Ammon's horn (tissue), 1 donor: Measurements from ENCODE around the gene MTERF4.

Source experiments
- DNase-seq: peaks from one replicate; pipeline ENCODE4 v3.0.0-alpha.2; 2016; ENCODE audit warnings: low spot score

Gene MTERF4, protein sequence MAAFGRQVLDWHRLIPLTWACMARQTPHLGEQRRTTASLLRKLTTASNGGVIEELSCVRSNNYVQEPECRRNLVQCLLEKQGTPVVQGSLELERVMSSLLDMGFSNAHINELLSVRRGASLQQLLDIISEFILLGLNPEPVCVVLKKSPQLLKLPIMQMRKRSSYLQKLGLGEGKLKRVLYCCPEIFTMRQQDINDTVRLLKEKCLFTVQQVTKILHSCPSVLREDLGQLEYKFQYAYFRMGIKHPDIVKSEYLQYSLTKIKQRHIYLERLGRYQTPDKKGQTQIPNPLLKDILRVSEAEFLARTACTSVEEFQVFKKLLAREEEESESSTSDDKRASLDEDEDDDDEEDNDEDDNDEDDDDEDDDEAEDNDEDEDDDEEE

DNA sequence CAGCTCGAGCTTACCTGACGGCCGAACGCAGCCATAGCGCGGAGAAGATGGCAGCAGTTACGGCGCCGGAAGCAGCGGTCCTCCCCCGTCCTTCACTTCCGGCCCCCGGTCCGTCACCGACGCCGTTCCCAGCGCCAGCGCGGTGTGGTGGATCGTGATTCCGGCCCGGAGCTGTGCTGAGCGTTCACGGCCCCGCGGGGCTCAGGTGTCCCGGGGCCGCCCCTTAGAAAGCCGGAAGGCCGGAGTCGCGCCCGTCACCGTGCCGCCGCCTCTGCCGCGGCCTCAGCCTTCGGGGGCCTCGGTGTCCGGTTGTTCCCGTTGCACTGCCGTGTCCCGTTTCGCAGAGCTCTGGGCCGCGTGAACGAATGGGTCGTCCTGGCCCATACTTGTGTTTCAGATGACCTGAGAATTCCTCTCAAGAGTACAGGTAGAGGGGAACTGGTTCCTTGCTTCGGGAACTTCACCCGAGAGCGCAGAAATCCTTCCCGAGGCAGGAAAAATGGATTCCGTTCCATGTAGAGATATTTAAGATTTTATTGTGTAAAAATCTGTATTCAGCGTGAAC is at the start of gene MTERF4:
Gene MTERF4 (minus strand): TSS at position 49 of the 565 bp plus-strand sequence. CDS start 14 bp downstream, at position 35.
- DNase-seq = peak; percentile 92

DNA sequence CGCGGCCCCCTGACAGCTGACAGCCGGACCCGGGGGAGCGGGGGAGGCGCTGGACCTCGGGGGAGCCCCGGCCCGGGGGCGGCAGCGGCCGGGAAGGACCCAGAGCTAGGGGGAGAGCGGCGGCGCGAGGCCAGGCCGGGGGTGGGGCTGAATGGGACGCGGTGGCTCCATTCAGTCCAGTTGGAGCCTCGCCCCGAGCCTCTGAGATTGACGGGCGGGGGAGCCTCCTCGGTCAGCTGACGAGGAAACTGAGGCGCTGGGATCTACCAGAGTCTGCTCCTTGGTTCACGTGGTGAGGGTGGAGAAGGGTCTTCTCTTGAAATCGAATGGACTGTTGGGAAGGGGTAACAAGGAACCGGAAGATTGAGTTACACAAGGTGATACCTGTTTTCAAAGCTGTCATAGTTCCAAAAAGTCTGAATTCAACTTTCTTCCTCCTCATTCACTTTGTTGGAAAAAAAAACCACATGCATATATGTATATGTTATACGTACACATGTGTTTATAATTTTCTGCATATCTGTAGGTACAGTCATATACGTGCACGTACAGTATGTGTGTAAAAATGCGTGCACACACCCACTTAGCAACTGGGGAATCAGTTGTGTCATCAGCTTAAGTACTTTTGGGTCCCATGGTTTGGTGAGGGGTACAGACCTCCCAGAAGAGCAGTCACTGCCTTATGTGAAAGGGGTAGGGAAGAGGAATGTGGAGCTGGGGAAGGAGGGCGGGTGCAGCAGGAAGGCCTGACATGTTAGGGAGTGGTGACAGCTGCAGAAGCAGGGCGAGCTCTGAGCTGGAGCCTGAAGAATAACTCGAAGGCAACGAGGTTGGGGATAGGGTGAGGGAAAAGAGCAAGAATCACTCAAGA is 48.8 kb upstream of the MTERF4 start:
- DNase-seq = peak; percentile 42

DNA sequence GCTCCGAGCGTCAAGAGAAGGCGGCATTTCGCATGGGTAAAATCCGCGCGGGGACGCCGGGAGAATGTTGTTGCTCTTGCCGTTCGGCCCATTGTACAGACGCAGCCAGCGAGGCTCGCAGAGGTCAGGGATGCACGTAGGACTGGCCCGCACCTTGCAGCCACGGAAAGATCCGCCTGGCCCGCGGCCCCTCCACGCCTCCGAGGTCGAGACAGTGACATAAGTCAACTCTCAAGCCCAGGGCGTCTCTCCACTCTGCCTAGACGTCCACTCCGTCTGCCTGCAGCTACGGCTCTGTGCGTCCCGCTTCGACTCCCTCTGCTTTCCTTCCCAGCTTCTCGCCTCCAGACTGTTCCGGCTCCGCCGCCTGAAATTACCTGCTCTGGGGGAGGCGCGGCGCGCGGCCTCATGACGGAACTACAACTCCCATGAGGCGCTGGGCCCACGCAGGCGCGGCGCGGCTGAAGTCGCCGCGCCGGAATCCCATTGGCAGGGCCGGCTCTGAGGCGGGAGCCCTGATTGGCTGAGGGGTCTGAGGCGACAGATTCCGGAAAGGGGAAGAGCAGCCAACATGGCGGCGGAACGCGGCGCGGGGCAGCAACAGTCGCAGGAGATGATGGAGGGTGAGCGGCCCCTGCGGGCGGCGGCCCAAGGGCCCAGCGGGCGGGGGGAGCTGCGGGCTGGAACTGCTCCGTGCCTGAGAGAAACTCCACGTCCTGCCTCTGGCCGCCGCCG is 48.0 kb upstream of the MTERF4 start, which contains the start of gene PPP1R7:
Gene PPP1R7 (plus strand): TSS at position 543 of the 735 bp plus-strand sequence. CDS start 29 bp downstream, at position 572.
- peak; percentile 95 for DNase-seq

DNA sequence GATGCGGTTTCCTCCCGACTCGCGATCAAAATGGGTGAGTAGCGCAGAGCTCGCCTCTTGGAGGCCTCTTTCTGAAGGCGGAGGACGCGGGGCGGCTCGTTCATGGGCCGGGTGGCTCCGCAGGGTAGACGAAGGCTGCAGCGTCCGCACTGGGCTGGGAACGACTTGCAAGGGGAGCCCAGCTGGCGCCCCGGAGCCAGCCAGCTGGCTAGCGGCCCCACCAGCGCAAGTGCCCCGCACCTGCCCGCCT is 47.5 kb upstream of the MTERF4 start:
- DNase-seq = no peak

DNA sequence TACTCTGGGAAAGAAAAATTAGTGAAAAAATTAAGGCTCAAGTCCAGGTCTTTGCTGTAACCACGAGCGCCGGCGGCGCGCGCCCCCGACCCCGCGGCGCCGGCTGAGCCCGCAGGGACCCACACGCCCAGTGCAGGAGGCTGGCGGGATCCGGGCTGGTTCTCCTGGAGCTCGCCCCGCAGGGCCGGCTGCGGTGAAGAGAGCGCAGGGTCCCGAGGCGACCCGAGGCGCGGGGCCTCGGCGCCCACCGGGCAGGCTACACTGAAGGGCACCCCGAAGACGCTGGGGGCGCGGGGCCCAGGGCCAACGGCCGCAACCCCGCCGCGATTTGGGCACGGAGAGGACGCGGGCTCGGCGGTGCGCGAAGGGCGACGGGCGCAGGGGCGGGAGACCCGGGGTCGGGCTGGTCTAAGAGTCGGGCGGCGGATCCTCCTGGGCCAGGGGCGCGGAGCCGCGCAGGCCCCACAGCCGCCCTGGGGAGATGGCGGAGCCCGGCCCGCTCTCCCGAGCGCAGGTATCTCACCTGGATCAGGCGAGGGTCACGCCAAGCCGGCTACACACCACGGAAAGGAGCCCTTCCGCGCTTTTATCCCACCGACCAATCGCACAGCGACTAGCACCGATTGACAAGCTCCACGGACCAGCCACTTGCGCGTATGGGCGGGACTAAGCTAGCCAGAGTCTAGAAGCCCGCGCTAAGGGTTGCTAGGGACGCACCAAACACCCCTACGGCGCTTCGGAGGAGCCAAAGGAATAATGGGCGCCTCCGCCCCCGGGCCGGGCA is 47.0 kb upstream of the MTERF4 start, which contains the start of gene PASK:
Gene PASK (minus strand): TSS at position 582 of the 784 bp plus-strand sequence. CDS start 6,440 bp downstream, outside the sequence.
- peak; percentile 97 for DNase-seq

DNA sequence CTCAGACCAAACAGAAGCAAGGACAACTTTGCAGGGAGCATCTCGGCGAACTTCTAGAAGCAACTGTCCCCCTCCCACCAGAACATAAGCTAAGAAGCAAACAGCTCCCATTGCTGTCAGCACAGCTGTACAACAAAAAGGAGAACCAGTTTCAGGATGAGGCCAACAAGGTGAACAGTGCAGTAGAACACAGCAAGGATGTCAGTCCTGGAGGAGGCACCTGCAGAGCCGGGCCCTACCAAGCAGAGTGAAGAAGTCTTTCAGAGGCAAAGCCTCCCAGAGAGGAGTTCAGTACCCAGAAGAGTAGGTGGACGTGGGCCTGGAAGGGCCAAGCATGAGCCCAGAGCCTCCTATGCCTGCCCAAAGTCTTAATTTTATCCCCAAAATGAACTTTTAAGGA is 46.2 kb upstream of the MTERF4 start:
- no peak for DNase-seq

DNA sequence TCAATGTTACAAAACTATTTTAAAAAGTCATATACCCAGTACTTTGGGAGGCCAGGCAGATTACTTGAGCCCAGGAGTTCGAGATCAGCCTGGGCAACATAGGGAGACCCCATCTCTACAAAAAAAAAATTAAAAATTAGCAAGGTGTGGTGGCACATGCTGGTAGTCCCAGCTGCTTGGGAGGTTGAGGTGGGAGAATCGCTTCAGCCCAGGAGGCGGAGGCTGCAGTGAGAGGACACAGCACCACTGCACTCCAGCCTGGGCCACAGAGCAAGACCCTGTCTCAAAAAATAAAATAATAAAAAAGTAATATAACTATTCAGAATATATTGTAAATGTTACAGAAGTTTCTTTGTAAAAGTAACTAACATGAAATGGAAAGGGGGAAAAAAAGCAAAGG is 45.2 kb upstream of the MTERF4 start:
- DNase-seq = no peak

DNA sequence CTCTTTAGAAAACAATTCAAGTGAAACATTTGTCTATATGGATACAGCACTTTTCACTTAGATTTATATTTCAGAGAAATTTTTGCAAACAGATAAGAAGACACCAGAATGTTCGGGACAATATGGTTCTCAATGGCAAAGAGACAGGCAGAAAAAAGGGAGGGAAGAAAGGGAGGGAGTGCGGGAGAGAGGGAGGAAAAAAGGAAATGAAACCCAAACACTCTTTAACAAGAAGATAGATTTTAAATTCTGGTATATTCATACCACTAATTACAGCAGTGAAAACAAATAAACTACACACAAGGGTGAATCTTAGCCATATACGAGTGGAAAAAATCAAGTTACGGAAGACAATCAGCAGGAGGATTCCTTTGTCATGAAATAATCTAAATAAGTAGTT is 44.2 kb upstream of the MTERF4 start:
- DNase-seq = no peak

DNA sequence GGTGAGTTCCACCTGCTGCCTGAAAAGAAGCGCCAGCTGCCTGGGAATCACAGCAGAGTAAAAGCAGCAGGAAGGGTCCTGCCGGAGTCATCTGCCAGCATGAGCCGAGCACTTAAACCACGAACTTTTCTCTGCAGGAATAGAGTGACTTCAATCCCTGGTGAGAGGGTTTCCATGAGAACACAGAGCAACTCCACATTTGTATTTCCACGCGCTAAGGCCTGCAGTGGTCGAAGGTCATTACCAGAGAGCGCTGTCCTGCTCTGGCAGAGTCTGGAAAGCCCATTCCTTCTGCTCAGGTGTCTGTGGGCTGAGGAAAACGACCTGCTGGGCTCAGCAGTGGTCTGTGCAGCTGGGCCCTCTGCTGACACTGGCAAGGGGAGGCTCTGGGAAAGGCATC is 40.5 kb upstream of the MTERF4 start:
- DNase-seq = no peak

DNA sequence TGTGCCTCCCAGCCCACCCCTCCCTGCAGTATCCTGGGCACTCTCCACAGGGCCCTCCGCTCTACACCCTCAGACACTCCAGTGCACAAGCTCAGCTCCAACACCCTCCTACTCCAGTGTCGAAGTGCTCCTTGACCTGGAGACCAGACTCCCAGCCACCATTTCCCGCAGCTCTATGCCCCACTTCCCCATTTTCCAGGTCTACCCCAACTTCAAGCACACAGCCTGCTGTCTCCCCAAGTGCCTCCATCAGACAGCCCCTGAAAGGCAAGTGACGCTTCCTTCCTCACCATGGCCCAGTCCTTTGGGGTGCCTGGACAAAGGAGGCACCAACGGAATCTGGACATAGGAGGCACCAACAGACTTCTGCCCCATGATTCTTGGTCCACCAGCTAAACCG is 40.0 kb upstream of the MTERF4 start:
- no peak for DNase-seq

DNA sequence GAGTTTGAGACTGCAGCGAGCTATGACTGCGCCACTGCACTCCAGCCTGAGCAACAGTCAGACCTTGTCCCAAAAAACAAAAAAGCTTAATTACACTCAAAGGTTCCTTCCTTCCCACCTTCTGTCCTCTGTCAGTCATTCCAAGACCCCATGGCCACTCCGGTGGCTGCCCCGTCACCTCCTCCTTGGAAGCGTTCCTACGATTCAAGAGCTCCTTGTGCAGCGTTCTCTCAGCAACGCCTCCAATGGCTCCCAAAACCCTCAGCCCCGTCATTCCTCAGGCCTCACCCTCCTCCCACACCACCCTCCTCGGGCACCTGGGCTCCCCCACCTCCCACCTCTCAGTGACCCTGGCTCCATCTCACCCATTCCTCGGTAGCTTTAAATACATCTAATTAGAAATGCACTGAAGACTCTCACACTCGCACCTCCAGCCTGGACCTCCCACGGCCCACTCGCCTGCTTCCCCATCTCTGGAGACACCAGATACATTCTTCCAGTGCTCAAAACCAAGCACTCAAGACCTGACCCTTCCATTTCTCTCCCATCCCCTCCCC is 39.2 kb upstream of the MTERF4 start:
- DNase-seq = no peak

DNA sequence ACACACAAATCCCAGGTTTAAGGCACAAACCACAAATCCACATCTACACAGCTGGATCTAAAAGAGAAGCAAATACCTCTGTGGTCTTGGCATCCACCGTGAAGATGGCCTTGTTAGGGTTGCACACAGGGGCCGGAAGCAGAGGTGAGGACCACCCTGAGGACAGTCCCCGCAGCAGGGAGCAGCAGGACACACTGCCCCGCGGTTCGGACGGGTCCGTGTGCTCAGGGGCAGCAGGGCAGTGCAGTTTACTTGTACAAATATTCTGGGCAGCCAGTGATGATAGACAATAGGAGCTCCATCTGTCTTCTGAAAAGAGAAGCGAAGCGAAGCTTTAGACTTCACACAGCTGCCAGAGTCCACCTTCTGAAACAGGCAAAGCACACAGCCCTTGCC is 38.4 kb upstream of the MTERF4 start:
- no peak for DNase-seq

DNA sequence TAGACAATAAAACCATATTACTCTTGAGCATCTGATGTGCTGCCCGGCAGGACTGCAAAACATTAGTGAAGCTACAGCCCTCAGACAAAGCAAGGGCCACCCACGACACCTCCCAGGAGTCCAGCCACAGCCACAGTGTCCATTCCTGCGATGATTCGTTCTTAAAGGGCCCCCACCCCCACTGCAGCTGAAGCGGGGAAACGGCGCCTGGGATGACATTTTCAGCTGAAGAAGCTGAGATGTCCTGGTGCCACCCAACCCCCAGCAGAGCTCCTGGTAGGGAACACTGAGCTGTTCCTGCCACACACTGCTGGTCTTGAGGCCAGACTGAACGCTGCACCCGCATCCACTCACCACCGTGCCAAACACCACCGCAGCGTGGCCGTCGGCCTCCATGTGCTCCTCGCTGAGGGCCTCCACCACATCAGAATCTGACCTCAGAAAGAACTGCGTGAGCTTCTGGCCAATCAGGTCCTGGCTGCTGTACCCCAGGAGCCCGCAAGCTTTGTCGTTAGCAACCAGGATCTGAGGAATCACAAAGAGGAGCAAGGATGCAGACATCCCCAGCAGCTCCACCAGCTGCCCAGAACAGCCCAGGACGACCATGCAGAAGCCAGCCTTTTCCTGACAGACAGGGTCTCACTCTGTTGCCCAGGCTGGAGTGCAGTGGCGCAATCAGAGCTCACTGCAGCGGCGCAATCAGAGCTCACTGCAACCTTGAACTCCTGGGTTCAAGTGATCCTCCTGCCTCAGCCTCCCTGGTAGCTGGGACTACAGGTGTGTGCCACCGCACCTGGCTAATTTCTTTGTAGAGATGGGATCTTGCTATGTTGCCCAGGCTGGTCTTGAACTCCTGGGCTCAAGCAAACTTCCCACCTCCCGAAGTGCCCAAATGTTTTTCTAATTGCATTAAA is 37.7 kb upstream of the MTERF4 start:
- no peak for DNase-seq

DNA sequence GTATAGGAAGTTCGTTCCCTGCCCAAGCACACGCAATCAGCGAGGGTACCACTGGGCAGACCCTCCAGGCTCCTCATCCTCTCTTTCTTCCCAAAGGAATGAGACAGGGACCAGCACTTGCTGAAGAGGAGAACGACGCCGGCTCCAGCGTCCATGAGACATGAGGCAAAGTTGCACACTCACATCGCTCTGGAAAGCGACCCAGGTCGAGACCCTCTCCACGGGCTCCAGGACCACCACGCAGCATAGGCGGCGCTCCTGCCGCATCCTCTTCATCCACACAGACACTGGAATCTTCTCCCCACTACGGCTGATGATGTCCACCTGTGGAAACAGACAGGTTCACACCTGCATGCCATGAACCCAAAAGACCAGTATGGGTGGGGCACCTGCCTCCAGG is 36.4 kb upstream of the MTERF4 start:
- DNase-seq = no peak

DNA sequence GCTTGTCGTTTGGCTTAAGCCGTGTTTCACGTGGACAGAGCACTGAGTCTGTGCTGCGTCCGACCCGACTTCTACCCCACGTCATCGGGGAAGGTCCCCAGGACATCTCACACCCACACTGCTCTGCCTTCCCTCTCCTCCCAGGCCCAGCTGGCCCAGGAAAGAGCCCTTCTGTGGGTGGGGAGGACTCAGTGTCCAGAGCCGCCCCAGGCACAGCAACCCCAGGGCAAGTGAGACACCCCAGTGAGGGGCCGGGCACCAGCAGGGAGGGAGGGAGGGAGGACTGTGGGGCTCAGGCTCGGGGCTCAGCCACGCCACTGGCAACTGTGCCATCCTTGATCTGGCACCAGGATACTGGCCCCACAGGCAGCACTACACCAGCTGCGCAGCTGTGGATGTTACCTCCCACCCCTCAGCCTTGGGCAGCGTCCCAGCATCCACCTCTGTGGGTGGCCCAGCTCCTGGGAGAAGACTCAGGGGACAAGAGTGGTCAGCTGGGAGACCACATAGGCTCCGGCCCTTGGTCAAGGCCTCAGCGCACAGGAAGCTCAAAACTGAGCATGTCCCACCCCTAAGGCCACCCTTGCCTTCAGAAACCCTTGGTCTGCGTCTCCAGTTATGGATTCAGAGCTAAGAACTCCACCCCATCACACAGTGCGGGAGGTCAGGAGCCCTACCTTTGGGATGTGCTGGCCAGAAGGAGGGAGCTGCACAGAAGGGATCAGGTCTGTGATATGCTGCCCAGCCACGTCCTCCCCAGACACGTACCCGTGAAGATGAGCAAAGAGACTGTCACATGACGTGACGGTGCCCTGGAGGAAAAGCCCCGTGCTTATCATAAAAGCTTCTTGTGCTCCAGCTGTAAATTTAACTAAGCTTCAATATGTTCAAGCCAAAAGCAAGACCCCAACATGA is 35.4 kb upstream of the MTERF4 start:
- no peak for DNase-seq

DNA sequence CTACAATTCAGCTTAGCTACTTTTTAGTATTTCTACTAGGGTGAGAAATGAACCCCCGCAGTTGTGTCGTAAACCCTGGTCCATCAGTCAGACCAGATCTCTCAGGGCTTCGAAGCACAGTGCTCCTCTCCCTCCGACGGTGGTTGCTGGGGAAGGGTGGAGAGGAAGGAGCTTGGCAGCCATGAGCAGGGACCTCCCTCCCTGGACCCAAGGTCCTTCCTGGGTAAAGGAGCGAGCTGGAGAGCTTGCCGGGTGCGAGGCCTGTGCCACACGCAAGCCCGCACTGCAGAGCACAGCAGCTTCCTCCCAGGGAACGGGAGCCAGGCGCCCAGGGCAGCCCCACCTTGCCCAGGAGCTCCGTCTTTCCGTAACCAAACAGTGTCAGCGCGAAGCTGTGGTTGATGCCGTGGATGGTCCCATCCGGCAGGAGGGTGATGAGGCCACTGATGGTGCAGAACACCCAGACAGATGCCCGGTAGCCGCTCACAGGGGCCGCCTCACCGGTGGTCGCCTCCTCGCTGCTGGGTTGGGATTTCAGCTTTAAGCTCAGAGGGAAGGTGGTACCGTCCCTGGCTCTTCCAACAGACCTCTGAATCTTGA is 34.7 kb upstream of the MTERF4 start:
- no peak for DNase-seq

DNA sequence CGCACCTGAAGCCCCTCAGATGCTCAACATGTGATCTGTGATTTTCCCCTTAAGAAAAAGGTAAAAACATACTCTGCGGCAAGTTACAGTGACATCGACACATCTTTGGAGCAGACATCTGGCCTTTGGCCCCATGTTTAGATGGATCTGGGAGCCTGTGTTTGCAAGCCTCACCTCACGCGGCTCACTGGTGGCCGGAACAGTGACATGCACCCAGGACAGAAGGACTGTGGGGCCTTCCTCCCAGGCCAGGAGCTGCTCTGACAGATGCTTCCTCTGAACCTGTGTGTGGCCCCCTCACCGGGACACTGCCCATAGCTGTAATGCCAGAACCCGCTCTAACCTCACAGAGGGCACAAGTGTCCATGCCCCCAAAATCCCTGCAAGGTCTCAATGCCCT is 34.1 kb upstream of the MTERF4 start:
- no peak for DNase-seq

DNA sequence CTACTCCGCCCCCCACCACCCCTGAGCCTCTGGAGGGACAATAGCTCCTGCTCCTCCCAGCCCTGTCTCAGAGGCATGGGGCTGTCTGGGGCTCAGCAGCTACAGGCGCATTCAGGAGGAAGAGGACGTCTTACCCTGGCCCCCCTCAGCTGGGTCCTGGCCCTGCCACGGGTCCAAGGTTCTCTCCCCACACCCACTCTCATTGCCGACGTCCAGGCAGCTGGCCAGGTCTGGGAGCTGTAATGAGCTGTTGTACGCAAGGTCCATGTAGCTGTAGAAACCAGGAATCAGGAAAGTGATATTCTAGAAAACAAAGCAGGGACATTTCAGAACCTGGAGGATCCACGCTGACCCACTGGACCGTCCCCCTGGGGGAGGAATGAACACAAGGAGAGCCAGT is 33.6 kb upstream of the MTERF4 start:
- DNase-seq = no peak
